HG02938 (cell line): ENCODE data around the gene LIPM.

Experiments
- ATAC-seq: cut with Tn5 transposase; IDR thresholded peaks from one replicate; pipeline ENCODE4 v1.9.1; 2021; ENCODE audit warnings: mild to moderate bottlenecking, moderate library complexity; ENCODE audit not compliant: unreplicated experiment

The LIPM gene

GRCh38 chr10:88802523-88803285 lies at the start of gene LIPM:
TSS of gene LIPM (plus strand) at chr10:88802730. CDS start at chr10:88802897, 167 bp downstream.
- no peak for ATAC-seq

- no peak for ATAC-seq
Observed at GRCh38 chr10:88754287-88754686, 48.2 kb upstream of the LIPM start.

- ATAC-seq = no peak
Observed at GRCh38 chr10:88755753-88756152, 46.8 kb upstream of the LIPM start.

- ATAC-seq = no peak
Observed at GRCh38 chr10:88756660-88757059, 45.9 kb upstream of the LIPM start.

GRCh38 chr10:88759366-88760101 lies 43.0 kb upstream of the LIPM start, which contains the start of gene LIPN:
TSS of gene LIPN (plus strand) at chr10:88760020. CDS start at chr10:88761406, 1,386 bp downstream.
- no peak for ATAC-seq

- ATAC-seq = no peak
Observed at GRCh38 chr10:88762906-88763305, 39.6 kb upstream of the LIPM start.

- ATAC-seq = no peak
Observed at GRCh38 chr10:88763441-88763840, 39.1 kb upstream of the LIPM start.

- no peak for ATAC-seq
Observed at GRCh38 chr10:88764110-88764509, 38.4 kb upstream of the LIPM start.

GRCh38 chr10:88765816-88766215 lies 36.7 kb upstream of the LIPM start:
- no peak for ATAC-seq

- no peak for ATAC-seq
Observed at GRCh38 chr10:88769384-88769783, 33.1 kb upstream of the LIPM start.

- no peak for ATAC-seq
Observed at GRCh38 chr10:88781206-88781605, 21.3 kb upstream of the LIPM start.

GRCh38 chr10:88782222-88782621 lies 20.3 kb upstream of the LIPM start:
- ATAC-seq = no peak

GRCh38 chr10:88783724-88784123 lies 18.8 kb upstream of the LIPM start:
- ATAC-seq = no peak

GRCh38 chr10:88786032-88786770 lies 16.3 kb upstream of the LIPM start:
- no peak for ATAC-seq

- ATAC-seq = no peak
Observed at GRCh38 chr10:88787463-88787862, 15.1 kb upstream of the LIPM start.

GRCh38 chr10:88788924-88789323 lies 13.6 kb upstream of the LIPM start:
- no peak for ATAC-seq

GRCh38 chr10:88791924-88792323 lies 10.6 kb upstream of the LIPM start:
- no peak for ATAC-seq

- no peak for ATAC-seq
Observed at GRCh38 chr10:88792661-88793060, 9.9 kb upstream of the LIPM start.

GRCh38 chr10:88793712-88794299 lies 8.7 kb upstream of the LIPM start:
- ATAC-seq = no peak

GRCh38 chr10:88794731-88795130 lies 7.8 kb upstream of the LIPM start:
- no peak for ATAC-seq
